SW480 (cell line): ENCODE results near the gene BRD3OS.

Experiments
- DNase-seq: peaks from one replicate; pipeline ENCODE4 v3.0.0-alpha.2; 2016; ENCODE audit warnings: low spot score

BRD3OS gene

GRCh38 chr9:134052491-134052890, 27.2 kb downstream of the BRD3OS start:
- no peak for DNase-seq

- no peak for DNase-seq
Measured at GRCh38 chr9:134052941-134053340, 27.7 kb downstream of the BRD3OS start.

- DNase-seq: no peak
Measured at GRCh38 chr9:134053401-134053871, 28.2 kb downstream of the BRD3OS start.

GRCh38 chr9:134053941-134054761, 28.9 kb downstream of the BRD3OS start:
- DNase-seq: no peak

- no peak for DNase-seq
Measured at GRCh38 chr9:134054891-134055811, 29.9 kb downstream of the BRD3OS start.

GRCh38 chr9:134055981-134056461, 30.7 kb downstream of the BRD3OS start:
- peak; percentile 58 for DNase-seq

GRCh38 chr9:134056483-134057306, 31.4 kb downstream of the BRD3OS start:
- no peak for DNase-seq

- no peak for DNase-seq
Measured at GRCh38 chr9:134057307-134057657, 32.0 kb downstream of the BRD3OS start.

GRCh38 chr9:134057751-134058701, 32.7 kb downstream of the BRD3OS start:
- DNase-seq: no peak

- DNase-seq: no peak
Measured at GRCh38 chr9:134058716-134059115, 33.4 kb downstream of the BRD3OS start.

GRCh38 chr9:134059188-134059641, 33.9 kb downstream of the BRD3OS start:
- DNase-seq: no peak

GRCh38 chr9:134059661-134060395, 34.5 kb downstream of the BRD3OS start:
- no peak for DNase-seq

- no peak for DNase-seq
Measured at GRCh38 chr9:134060546-134060945, 35.3 kb downstream of the BRD3OS start.

- DNase-seq: no peak
Measured at GRCh38 chr9:134061019-134061687, 35.9 kb downstream of the BRD3OS start.

- no peak for DNase-seq
Measured at GRCh38 chr9:134061688-134062371, 36.5 kb downstream of the BRD3OS start.

- DNase-seq: no peak
Measured at GRCh38 chr9:134062461-134063087, 37.3 kb downstream of the BRD3OS start.

- no peak for DNase-seq
Measured at GRCh38 chr9:134063088-134063570, 37.8 kb downstream of the BRD3OS start.
